H7 (cell line): ENCODE measurements around the gene TRDMT1. TPM values are rescaled to one million over a fixed set of nuclear protein-coding genes. Genes with fewer than 3 reads are reported as not detected.

Experiments used
- DNase-seq: peaks from one replicate; pipeline ENCODE4 v3.0.0; 2012
- H3K27me3 ChIP-seq: 2 replicates; pipeline ENCODE4 v1.6.0; 2011; ENCODE audit warnings: mild to moderate bottlenecking, low read length; ENCODE audit not compliant: control insufficient read depth, insufficient read depth
- H3K36me3 ChIP-seq: replicated peaks from 2 replicates; pipeline ENCODE4 v1.5.1; 2011; ENCODE audit warnings: low read length; ENCODE audit not compliant: control insufficient read depth, insufficient read depth
- H3K4me3 ChIP-seq: 2 replicates; pipeline ENCODE4 v1.5.1; 2011; ENCODE audit warnings: low read depth, mild to moderate bottlenecking, control low read depth, low read length, moderate library complexity; ENCODE audit not compliant: insufficient read depth
- total RNA-seq: library from RNA; depleted of rRNA; stranded (reverse); fragments of >200 nt; shearing (Covaris generic); gene quantifications from 2 replicates; pipeline ENCODE4 v1.2.3, GENCODE V29; 2014

TRDMT1 gene
- total RNA-seq, 1 experiment from 2014 or later: 8.0 TPM

GRCh38 chr10:17225808-17226207 lies 24.3 kb upstream of the TRDMT1 start:
- H3K27me3 ChIP-seq: peaks cover 24% of the 10 kb centered on the region; the same call in 1 of the 2 replicates
- no peaks in the 10 kb centered on the region for H3K36me3 ChIP-seq
- DNase-seq: no peak
- H3K4me3 ChIP-seq: no peak overlapping the region

- peaks cover 7% of the 10 kb centered on the region; the same call in 1 of the 2 replicates for H3K27me3 ChIP-seq
- DNase-seq: no peak
- H3K4me3 ChIP-seq: no peak overlapping the region
- no peaks in the 10 kb centered on the region for H3K36me3 ChIP-seq
Measured at GRCh38 chr10:17222329-17222728, 20.9 kb upstream of the TRDMT1 start.

- no peak for DNase-seq
- Histone ChIP-seq H3K4me3 (no peak overlapping the region), H3K36me3 (no peaks in the 10 kb centered on the region), H3K27me3 (no peaks in the 10 kb centered on the region)
Measured at GRCh38 chr10:17220652-17221100, 19.2 kb upstream of the TRDMT1 start.

- Histone ChIP-seq H3K27me3 (no peaks in the 10 kb centered on the region), H3K4me3 (no peak overlapping the region), H3K36me3 (no peaks in the 10 kb centered on the region)
- DNase-seq: no peak
Measured at GRCh38 chr10:17219024-17219423, 17.6 kb upstream of the TRDMT1 start.

GRCh38 chr10:17217631-17218232 lies 16.3 kb upstream of the TRDMT1 start:
- Histone ChIP-seq H3K4me3 (no peak overlapping the region), H3K36me3 (no peaks in the 10 kb centered on the region), H3K27me3 (no peaks in the 10 kb centered on the region)
- DNase-seq: no peak

- Histone ChIP-seq H3K36me3 (no peaks in the 10 kb centered on the region), H3K27me3 (no peaks in the 10 kb centered on the region), H3K4me3 (no peak overlapping the region)
- DNase-seq: no peak
Measured at GRCh38 chr10:17216901-17217395, 15.5 kb upstream of the TRDMT1 start.

GRCh38 chr10:17216217-17216900 lies 14.9 kb upstream of the TRDMT1 start:
- H3K4me3 ChIP-seq: no peak overlapping the region
- DNase-seq: no peak
- no peaks in the 10 kb centered on the region for H3K36me3 ChIP-seq
- H3K27me3 ChIP-seq: no peaks in the 10 kb centered on the region

- no peak for DNase-seq
- Histone ChIP-seq H3K36me3 (no peaks in the 10 kb centered on the region), H3K27me3 (no peaks in the 10 kb centered on the region), H3K4me3 (no peak overlapping the region)
Measured at GRCh38 chr10:17215782-17216122, 14.3 kb upstream of the TRDMT1 start.

GRCh38 chr10:17214971-17215781 lies 13.7 kb upstream of the TRDMT1 start:
- Histone ChIP-seq H3K36me3 (no peaks in the 10 kb centered on the region), H3K27me3 (no peaks in the 10 kb centered on the region), H3K4me3 (no peak overlapping the region)
- DNase-seq: no peak

- no peak for DNase-seq
- no peaks in the 10 kb centered on the region for H3K36me3 ChIP-seq
- H3K27me3 ChIP-seq: no peaks in the 10 kb centered on the region
- H3K4me3 ChIP-seq: no peak overlapping the region
Measured at GRCh38 chr10:17214526-17214925, 13.1 kb upstream of the TRDMT1 start.

GRCh38 chr10:17213646-17214349 lies 12.3 kb upstream of the TRDMT1 start:
- H3K36me3 ChIP-seq: no peaks in the 10 kb centered on the region
- no peak for DNase-seq
- H3K27me3 ChIP-seq: no peaks in the 10 kb centered on the region
- no peak overlapping the region for H3K4me3 ChIP-seq

GRCh38 chr10:17212802-17213221 lies 11.3 kb upstream of the TRDMT1 start:
- Histone ChIP-seq H3K4me3 (no peak overlapping the region), H3K27me3 (no peaks in the 10 kb centered on the region), H3K36me3 (no peaks in the 10 kb centered on the region)
- DNase-seq: no peak

- no peak for DNase-seq
- no peak overlapping the region for H3K4me3 ChIP-seq
- no peaks in the 10 kb centered on the region for H3K36me3 ChIP-seq
- no peaks in the 10 kb centered on the region for H3K27me3 ChIP-seq
Measured at GRCh38 chr10:17210361-17210760, 8.9 kb upstream of the TRDMT1 start.

GRCh38 chr10:17209881-17210280 lies 8.4 kb upstream of the TRDMT1 start:
- Histone ChIP-seq H3K36me3 (no peaks in the 10 kb centered on the region), H3K4me3 (no peak overlapping the region), H3K27me3 (no peaks in the 10 kb centered on the region)
- no peak for DNase-seq
